Activated CD8-positive, alpha-beta memory T cell treated with anti-CD3 and anti-CD28 coated beads for 24 hours (primary cell): ENCODE measurements around the gene ATG7.

Experiments
- DNase-seq: peaks from one replicate; pipeline ENCODE4 v3.0.0-alpha.2; 2020

Gene ATG7

GRCh38 chr3:11271986-11272904 lies at the start of gene ATG7:
Gene ATG7 (plus strand): TSS chr3:11272397. CDS start chr3:11298696, 26,299 bp downstream.
- peak; percentile 98 for DNase-seq

GRCh38 chr3:11224010-11224409 lies 48.2 kb upstream of the ATG7 start:
- no peak for DNase-seq

GRCh38 chr3:11224870-11225229 lies 47.3 kb upstream of the ATG7 start:
- DNase-seq, result no peak

GRCh38 chr3:11226042-11226370 lies 46.2 kb upstream of the ATG7 start:
- no peak for DNase-seq

GRCh38 chr3:11228041-11228440 lies 44.2 kb upstream of the ATG7 start:
- DNase-seq, result no peak

- DNase-seq, result no peak
Observed at GRCh38 chr3:11230125-11230524, 42.1 kb upstream of the ATG7 start.

- no peak for DNase-seq
Observed at GRCh38 chr3:11230832-11231231, 41.4 kb upstream of the ATG7 start.

- DNase-seq, result no peak
Observed at GRCh38 chr3:11235385-11235784, 36.8 kb upstream of the ATG7 start.

GRCh38 chr3:11236588-11237461 lies 35.4 kb upstream of the ATG7 start:
- peak; percentile 89 for DNase-seq

GRCh38 chr3:11238060-11238459 lies 34.1 kb upstream of the ATG7 start:
- DNase-seq, result no peak

- no peak for DNase-seq
Observed at GRCh38 chr3:11238880-11239279, 33.3 kb upstream of the ATG7 start.

GRCh38 chr3:11239796-11240195 lies 32.4 kb upstream of the ATG7 start:
- DNase-seq, result no peak

- peak; percentile 64 for DNase-seq
Observed at GRCh38 chr3:11240496-11240895, 31.7 kb upstream of the ATG7 start.

GRCh38 chr3:11244121-11244677 lies 28.0 kb upstream of the ATG7 start:
- no peak for DNase-seq

- no peak for DNase-seq
Observed at GRCh38 chr3:11245276-11245675, 26.9 kb upstream of the ATG7 start.

GRCh38 chr3:11245827-11246662 lies 26.2 kb upstream of the ATG7 start:
- no peak for DNase-seq

- no peak for DNase-seq
Observed at GRCh38 chr3:11246663-11246970, 25.6 kb upstream of the ATG7 start.

- DNase-seq, result no peak
Observed at GRCh38 chr3:11247362-11247761, 24.8 kb upstream of the ATG7 start.

GRCh38 chr3:11248596-11248995 lies 23.6 kb upstream of the ATG7 start:
- DNase-seq, result no peak

- no peak for DNase-seq
Observed at GRCh38 chr3:11250902-11251806, 21.0 kb upstream of the ATG7 start.

GRCh38 chr3:11251807-11252176 lies 20.4 kb upstream of the ATG7 start:
- no peak for DNase-seq

GRCh38 chr3:11254876-11255275 lies 17.3 kb upstream of the ATG7 start:
- DNase-seq, result no peak
